Kidney (tissue), 14 donors: Measurements from ENCODE around the gene CRYM. TPM values are rescaled to one million over a fixed set of nuclear protein-coding genes. Genes with fewer than 3 reads are reported as not detected.
A peak's percentile ranks its signal among the peaks of the same experiment; 100 is the strongest.
"Not testable (repeated sequence)": the region's sequence is repeated elsewhere in the genome, so short reads cannot be mapped to it uniquely, and the experiment has no call there.

Experiments used
- DNase-seq, 5 donors: peaks; one replicate each; pipeline ENCODE4 v3.0.0-alpha.2; 2013 to 2020
- FAIRE-seq: peaks from 2 replicates; lab custom pipeline; 2012; peaks lifted over from hg19 to GRCh38; lab: Jason Lieb, UNC
- H3K27ac ChIP-seq, 2 donors: one replicate each; pipeline ENCODE4 v1.7.0; 2013; ENCODE audit warnings: low read depth in 2 of 2, low read length in 2 of 2, inconsistent platforms in 1 of 2
- H3K27me3 ChIP-seq: one replicate; pipeline ENCODE4 v1.7.1; 2013; ENCODE audit warnings: low read length, inconsistent platforms; ENCODE audit not compliant: control insufficient read depth, insufficient read depth
- H3K36me3 ChIP-seq, 3 donors: one replicate each; pipeline versions ENCODE4 v1.7.0 to v1.7.1; 2013; ENCODE audit warnings: low read length in 3 of 3, control low read depth in 1 of 3, inconsistent platforms in 1 of 3; ENCODE audit not compliant: insufficient read depth in 3 of 3, control insufficient read depth in 2 of 3
- H3K4me1 ChIP-seq, 3 donors: one replicate each; pipeline versions ENCODE4 v1.7.0 to v1.7.1; 2013; ENCODE audit warnings: low read length in 3 of 3, inconsistent platforms in 1 of 3, low read depth in 1 of 3; ENCODE audit not compliant: control insufficient read depth in 2 of 3, insufficient read depth in 2 of 3
- H3K4me3 ChIP-seq, 3 donors: one replicate each; pipeline versions ENCODE4 v1.7.0 to v1.8.1; 2013; ENCODE audit warnings: low read length in 3 of 3, control low read depth in 1 of 3, inconsistent platforms in 1 of 3
- H3K9ac ChIP-seq, 3 donors: one replicate each; pipeline versions ENCODE4 v1.7.0 to v1.7.1; 2013; ENCODE audit warnings: low read length in 3 of 3, control low read depth in 1 of 3, inconsistent platforms in 1 of 3
- H3K9me3 ChIP-seq, 3 donors: one replicate each; pipeline versions ENCODE4 v1.7.0 to v1.7.1; 2013; ENCODE audit warnings: low read length in 3 of 3, control low read depth in 1 of 3, inconsistent platforms in 1 of 3; ENCODE audit not compliant: control insufficient read depth in 2 of 3, insufficient read depth in 1 of 3
- CTCF ChIP-seq: IDR thresholded peaks from 3 replicates; pipeline ENCODE4 v1.5.1; 2012; ENCODE audit warnings: mild to moderate bottlenecking, moderate library complexity, borderline replicate concordance; ENCODE audit not compliant: insufficient read depth; ENCODE audit errors: extremely low read depth
- intact Hi-C: fragments of 100-400 bp; cut with DNase I; formaldehyde crosslinking; loops from one replicate; pipeline ENCODE4 v1.11.1; 2022
- polyA plus RNA-seq: library from polyadenylated mRNA; stranded (reverse); fragments of 350-450 nt; fragmentation: Illumina TruSeq; extraction: RNeasy Lipid Tissue Mini Kit (QIAGEN cat#74804); gene quantifications from one replicate; pipeline ENCODE4 v1.2.3, GENCODE V29; 2014; ENCODE audit warnings: low read depth, low replicate concordance; ENCODE audit not compliant: insufficient read depth
- total RNA-seq: library from RNA; stranded (reverse); fragmentation: NEBNext Ultra II Directional; extraction: Animal tissue kit (Norgen Biotek cat#: 25700); gene quantifications from one replicate; pipeline ENCODE4 v1.2.1, GENCODE V29; 2021
- donor health status: control.
- donor health status: control.
- donor health status: control.
- donor health status: control.
- donor health status: control.
- donor health status: DM: yes; HTN: yes; CAD: no.
- donor health status: Normal renal cell carcinoma (clear cell type).

Gene CRYM
- total and polyA plus RNA-seq, 2 donors from 2014 or later, result 5.8 to 80.9 TPM

DNA sequence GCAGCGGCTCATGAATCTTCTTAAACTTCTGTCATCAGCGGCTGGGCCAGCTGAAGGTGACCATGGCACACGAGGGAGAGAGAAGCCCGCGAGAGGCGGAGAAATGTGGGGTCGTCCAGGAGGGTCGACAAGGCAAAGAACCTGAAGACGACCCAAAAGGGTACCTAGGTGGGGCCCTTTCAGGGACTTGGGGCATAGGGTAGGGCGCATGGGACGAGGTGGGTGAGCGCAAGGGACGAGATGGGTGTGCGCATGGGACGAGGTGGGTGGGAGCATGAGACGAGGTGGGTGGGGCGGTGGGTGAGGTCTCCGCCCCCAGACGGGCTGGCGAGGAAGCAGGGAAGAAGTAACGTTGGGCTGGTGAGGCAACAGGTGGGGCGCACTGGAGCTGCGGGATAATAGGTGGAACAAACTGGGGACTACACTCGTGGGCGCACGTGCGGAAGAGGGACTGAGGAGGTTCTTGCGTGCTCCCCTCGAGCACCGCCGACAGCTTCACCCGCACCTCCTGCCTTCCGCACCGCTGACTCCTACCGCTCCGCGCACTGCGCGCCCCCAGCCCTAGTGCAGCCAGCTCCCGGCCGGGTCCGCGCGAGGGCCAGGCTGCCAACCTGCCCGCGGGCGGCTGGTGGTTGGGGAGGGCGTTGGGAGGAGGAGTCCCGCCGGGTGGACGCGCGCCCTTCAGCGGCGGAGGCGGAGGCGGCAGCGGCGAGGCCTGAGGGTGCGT lies 23.2 kb upstream of the CRYM start:
- H3K27ac ChIP-seq, result peak overlapping the region; percentile 56 to 60
- FAIRE-seq, result no peak
- H3K9ac ChIP-seq, result peak overlapping the region; percentile 1 to 65 (median 53)
- no peaks in the 10 kb centered on the region for H3K9me3 ChIP-seq
- no peak for TF ChIP-seq CTCF
- peak overlapping the region; percentile 38 to 76 (median 75) for H3K4me3 ChIP-seq
- H3K36me3 ChIP-seq, result no peaks in the 10 kb centered on the region
- intact Hi-C loops, result no loop called here
- no peaks in the 10 kb centered on the region for H3K27me3 ChIP-seq
- no peaks in the 10 kb centered on the region for H3K4me1 ChIP-seq
- DNase-seq, result peak; percentile 61 to 89 (median 74)

DNA sequence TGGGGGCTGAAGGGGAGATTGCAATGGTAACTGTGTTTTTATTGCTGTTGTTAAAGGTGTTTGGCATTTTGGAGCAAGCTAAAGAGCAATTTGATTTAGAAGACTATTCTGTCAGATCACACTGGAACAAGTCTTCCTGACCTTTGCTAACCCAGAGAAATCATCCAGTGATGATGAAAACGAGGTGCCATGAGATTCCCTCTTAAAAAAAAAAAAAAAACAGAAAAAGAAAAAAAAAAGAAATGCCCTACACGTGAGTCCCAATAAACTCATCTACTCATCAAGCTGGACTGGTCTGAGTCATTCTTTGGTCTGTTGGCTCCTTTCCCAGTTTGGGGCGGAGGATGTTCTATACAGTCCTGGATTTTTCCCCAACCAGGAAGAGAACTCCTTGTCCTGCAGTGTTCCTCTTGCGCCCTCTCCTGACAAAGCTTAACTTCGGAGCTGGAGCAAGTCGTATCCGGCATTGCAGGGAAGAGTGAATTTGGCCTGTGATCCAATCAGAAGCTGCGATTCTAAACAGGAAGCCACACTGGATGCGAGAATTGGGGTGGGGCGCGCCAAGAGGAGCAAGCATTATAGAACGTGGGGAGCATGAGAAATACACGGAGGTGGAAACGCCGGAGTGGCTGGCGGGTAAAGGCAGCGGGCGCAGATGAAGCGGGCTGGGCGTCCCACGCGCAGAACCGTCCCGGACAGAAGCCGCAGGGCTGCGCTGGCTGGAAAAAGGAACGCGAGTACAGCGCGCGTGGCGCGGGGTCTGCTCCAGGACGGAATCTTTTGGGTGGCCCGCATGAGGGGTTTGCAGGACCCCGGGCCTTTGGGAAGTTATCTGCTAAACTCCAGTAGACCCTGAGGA lies 22.4 kb upstream of the CRYM start:
- Histone ChIP-seq H3K4me1 (no peaks in the 10 kb centered on the region), H3K36me3 (no peaks in the 10 kb centered on the region), H3K27me3 (no peaks in the 10 kb centered on the region), H3K9me3 (no peaks in the 10 kb centered on the region), H3K4me3 (peak overlapping the region; percentile 38 to 76 (median 75)), H3K27ac (peak overlapping the region; percentile 56 to 60), H3K9ac (peak overlapping the region; percentile 1 to 53 (median 32))
- FAIRE-seq (peak; percentile 99), DNase-seq (peak; percentile 91 to 99 (median 96))
- peak; percentile 97 for TF ChIP-seq CTCF
- intact Hi-C loops, result no loop called here

DNA sequence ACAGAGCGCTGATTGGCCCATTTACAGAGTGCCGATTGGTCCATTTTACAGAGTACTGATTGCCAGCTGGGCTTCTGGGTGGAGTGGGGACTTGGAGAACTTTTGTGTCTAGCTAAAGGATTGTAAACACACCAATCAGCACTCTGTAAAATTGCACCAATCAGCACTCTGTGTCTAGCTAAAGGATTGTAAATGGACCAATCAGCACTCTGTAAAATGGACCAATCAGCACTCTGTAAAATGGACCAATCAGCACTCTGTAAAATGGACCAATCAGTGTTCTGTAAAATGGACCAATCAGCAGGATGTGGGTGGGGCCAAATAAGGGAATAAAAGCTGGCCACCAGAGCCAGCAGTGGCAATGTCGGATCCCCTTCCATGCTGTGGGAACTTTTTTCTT lies 11.7 kb upstream of the CRYM start:
- H3K27me3 ChIP-seq, intact Hi-C loops, H3K9ac ChIP-seq, H3K4me1 ChIP-seq, DNase-seq, H3K36me3 ChIP-seq, H3K4me3 ChIP-seq, H3K9me3 ChIP-seq, H3K27ac ChIP-seq, FAIRE-seq: not testable (repeated sequence)

GRCh38 chr16:21285314-21285713 lies 7.2 kb upstream of the CRYM start:
- Histone ChIP-seq H3K9ac (no peak overlapping the region), H3K4me1 (no peaks in the 10 kb centered on the region), H3K9me3 (no peaks in the 10 kb centered on the region), H3K36me3 (no peaks in the 10 kb centered on the region), H3K4me3 (no peak overlapping the region), H3K27me3 (no peaks in the 10 kb centered on the region), H3K27ac (no peak overlapping the region)
- DNase-seq (no peak), FAIRE-seq (no peak)
- intact Hi-C loops, result no loop called here
- no peak for TF ChIP-seq CTCF
